GM12801 (cell line): Measurements from ENCODE around the gene RABGAP1L.

Experiments used
- TF ChIP-seq, protein P1 (sequence below): IDR thresholded peaks from one replicate; pipeline ENCODE4 v1.5.1; 2011; ENCODE audit warnings: control low read depth; ENCODE audit not compliant: insufficient read length; ENCODE audit errors: extremely low read depth

RABGAP1L gene

DNA sequence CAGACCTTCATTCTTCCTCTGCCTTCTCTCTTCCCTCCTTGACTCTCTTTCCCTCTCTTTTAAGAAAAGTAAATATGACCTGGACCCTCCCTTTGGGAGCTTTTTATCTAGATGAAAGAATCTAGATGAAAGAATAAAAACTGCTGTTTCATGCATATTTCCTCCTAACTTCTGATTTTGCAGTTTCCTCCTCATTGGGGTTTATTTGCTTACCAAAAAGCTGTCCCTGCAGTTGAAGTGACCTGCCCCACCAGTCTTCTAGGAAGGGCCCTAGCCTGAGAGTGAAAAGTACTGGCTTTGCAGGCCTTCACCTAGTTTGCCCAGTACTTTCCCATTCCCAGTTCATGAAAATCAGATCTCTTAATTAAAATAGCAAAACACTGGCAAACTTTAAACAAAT lies 812.1 kb downstream of the RABGAP1L start:
- TF ChIP-seq, protein P1, sequence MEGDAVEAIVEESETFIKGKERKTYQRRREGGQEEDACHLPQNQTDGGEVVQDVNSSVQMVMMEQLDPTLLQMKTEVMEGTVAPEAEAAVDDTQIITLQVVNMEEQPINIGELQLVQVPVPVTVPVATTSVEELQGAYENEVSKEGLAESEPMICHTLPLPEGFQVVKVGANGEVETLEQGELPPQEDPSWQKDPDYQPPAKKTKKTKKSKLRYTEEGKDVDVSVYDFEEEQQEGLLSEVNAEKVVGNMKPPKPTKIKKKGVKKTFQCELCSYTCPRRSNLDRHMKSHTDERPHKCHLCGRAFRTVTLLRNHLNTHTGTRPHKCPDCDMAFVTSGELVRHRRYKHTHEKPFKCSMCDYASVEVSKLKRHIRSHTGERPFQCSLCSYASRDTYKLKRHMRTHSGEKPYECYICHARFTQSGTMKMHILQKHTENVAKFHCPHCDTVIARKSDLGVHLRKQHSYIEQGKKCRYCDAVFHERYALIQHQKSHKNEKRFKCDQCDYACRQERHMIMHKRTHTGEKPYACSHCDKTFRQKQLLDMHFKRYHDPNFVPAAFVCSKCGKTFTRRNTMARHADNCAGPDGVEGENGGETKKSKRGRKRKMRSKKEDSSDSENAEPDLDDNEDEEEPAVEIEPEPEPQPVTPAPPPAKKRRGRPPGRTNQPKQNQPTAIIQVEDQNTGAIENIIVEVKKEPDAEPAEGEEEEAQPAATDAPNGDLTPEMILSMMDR, result no peak

DNA sequence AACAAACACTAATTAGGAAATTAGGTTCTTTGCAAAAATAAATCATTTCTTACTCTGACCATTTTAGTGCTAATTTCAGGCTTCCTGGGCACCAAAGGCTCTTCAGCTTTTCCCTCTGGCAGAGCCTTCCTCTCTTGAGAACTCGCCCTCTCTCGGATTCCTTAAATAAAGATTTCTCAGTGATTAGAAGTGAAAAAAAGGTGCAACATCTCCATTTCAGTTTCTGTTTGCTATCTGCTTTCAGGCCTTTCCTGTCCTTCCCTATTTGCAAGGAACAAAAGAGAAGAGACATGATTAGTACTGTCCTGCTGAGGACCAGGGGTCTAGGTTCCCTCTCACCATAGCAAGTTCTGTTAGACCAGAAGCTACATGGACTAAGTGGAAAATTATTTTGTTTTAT lies 812.6 kb downstream of the RABGAP1L start:
- TF ChIP-seq, protein P1, result no peak

DNA sequence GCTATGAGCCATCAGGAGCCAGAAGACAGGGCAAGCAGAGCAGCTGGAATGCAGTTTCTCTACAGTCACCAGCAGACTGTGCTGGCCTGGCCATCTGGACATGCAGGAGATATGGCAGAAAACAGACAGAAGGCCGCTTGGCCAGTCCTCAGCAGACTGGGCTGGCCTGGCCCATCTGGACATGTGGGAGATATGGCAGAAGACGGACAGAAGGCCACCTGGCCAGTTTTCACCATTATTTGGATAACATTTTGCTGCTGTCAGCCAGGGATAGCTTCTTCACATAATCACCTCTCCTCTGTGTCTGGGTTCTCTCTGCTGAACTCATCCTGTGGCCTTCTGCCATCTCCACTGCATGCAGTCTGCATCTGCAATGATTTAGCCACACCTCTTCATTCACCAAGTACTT lies 815.4 kb downstream of the RABGAP1L start:
- TF ChIP-seq, protein P1, result no peak

DNA sequence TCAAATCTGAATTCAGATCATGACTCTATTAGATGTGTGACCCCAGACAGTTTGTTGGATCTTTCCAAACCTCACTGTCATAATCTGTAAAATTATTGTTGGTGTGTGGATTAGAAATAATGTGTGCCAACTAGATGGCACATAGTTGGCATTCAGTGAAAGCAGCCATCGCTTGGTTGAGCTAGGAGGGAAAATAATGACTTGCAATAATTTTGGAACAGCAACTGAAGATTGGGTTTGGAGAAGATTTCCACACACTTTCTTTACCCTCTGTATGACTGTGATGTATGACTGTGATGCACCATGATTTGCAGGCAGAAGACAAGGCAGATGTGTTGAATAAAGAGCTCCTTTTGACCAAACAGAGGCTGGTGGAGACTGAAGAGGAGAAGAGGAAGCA lies 816.4 kb downstream of the RABGAP1L start:
- TF ChIP-seq, protein P1, result no peak

DNA sequence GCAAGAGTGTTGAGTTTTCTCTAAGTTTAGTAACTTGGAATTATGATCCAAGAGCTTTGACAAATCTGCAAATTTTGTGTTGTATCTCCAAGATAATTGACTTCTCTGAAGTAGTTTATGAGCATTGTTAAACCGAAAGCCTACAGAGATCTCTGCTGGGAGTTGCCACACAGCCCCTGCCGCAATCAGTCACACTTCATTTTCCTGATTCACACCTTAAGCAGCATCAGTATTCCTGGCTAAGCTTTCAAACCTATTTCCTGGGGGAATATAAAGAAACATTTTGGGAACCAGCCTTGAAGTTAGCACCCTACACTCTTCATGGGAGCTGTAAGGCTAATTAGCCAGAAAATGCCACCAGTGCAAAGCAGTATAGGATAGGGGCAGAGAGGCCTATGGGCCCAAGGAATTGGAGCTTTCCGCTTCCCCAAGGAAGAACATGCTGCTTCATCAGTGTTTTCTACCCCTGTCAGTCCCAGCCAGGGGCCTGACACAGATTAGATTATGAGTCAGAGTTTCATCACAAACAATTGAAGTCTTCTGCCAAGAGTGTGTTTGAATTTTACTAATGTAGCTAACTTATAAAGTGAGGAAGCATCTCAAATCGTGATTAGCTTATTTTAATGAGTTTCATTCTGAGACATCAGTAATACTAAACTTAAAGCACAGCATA lies 817.3 kb downstream of the RABGAP1L start:
- TF ChIP-seq, protein P1, result no peak

DNA sequence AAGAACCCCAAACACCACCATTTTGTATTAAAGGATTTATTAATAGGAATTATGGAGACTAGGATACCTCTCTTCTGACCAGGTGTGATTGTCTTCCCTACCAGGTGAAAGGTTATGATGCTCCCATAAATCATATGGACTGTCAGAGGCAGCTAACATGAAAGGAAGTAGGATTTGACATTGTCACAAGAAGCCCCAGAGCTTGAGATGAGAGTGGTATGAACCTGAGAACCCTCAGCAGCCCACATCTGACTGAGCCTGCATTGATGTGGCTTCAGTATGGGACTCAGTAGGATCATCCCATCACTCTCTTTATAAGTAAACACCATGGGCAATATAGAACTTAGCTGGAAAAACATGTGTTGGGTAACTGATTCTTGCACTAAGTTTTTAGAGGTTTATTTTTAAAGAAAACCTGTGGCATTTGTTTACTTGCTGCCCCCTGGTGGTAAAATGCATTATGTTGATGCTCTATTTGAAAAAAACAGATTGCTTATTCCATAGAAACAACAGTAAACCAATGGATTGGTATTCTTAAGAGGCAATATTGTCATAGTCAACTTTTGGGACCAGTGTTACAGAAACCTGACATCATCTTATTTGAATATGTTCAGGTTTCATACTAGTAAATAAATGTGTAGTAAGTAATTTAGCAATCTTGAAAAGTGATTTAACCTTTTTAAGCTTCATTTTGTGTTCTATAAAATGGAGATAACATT lies 823.8 kb downstream of the RABGAP1L start:
- TF ChIP-seq, protein P1, result no peak

DNA sequence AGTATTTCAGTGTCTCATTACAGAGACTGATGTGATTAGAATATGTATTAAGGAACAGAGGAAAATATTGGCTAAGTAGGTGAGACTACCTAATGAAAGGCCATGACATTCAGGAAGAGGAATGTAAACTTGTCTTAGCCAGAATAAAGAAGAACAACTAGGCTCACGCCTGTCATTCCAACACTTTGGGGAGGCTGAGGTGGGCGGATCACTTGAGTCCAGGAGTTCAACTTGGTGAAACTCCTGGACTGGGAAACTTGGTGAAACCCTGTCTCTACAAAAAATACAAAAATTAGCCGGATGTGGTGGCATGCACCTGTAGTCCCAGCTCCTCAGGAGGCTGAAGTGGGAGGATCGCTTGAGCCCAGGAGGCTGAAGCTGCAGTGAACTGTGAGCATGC lies 825.6 kb downstream of the RABGAP1L start:
- TF ChIP-seq, protein P1, result no peak
